NOMO-1 treated with DMSO at 0.1 percent for 48 hours (cell line): ENCODE measurements around the gene COL1A2.

Source experiments
- DNase-seq: peaks from one replicate; lab custom pipeline; 2025; ENCODE audit not compliant: unreplicated experiment; lab: John Stamatoyannopoulos, UW

The COL1A2 gene

GRCh38 chr7:94477878-94478277 is 83.2 kb downstream of the COL1A2 start:
- no peak for DNase-seq

GRCh38 chr7:94478648-94479214 is 84.0 kb downstream of the COL1A2 start:
- DNase-seq: no peak
